Left lung (tissue), 10 donors: ENCODE measurements around the gene SH3BP5. TPM values are rescaled to one million over a fixed set of nuclear protein-coding genes. Genes with fewer than 3 reads are reported as not detected.

Experiments
- ATAC-seq: fragments of 200-7000 bp; cut with Tn5 transposase; one replicate; pipeline ENCODE4 v1.9.1; 2020; ENCODE audit warnings: moderate library complexity
- DNase-seq, 4 donors: peaks; one replicate each; pipeline ENCODE4 v3.0.0-alpha.2; 2013 to 2020
- H3K27ac ChIP-seq, 2 donors: fragments of 200-600 bp; sonication (generic) in 1 of 2; one replicate each; pipeline versions ENCODE4 v1.5.0 to v1.8.0; 2020 to 2021
- H3K27me3 ChIP-seq, 2 donors: fragments of 200-600 bp; sonication (generic) in 1 of 2; one replicate each; pipeline versions ENCODE4 v1.5.0 to v1.8.0; 2020 to 2021
- H3K36me3 ChIP-seq, 2 donors: fragments of 200-600 bp; sonication (generic) in 1 of 2; one replicate each; pipeline versions ENCODE4 v1.5.0 to v1.8.0; 2020 to 2021
- H3K4me1 ChIP-seq, 2 donors: fragments of 200-600 bp; one replicate each; pipeline ENCODE4 v1.8.0; 2021
- H3K4me3 ChIP-seq, 2 donors: fragments of 200-600 bp; sonication (generic) in 1 of 2; one replicate each; pipeline versions ENCODE4 v1.5.0 to v1.8.0; 2020 to 2021; ENCODE audit warnings: mild to moderate bottlenecking in 1 of 2
- H3K9me3 ChIP-seq, 2 donors: fragments of 200-600 bp; sonication (generic) in 1 of 2; one replicate each; pipeline versions ENCODE4 v1.5.0 to v1.8.0; 2020 to 2021
- intact Hi-C, 2 donors: fragments of 100-400 bp; cut with DNase I; formaldehyde crosslinking; loops; one replicate each; pipeline versions ENCODE4 v1.11.2 to v1.14.2; 2022
- polyA plus RNA-seq, 6 donors: library from polyadenylated mRNA; unstranded; fragments of 120-200 nt; gene quantifications; one replicate each; pipeline ENCODE4 v1.2.1, GENCODE V29; 2013; ENCODE audit not compliant: insufficient read length in 6 of 6
- total RNA-seq, 2 donors: library from RNA; stranded (reverse); fragmentation: NEBNext Ultra II Directional; extraction: Animal tissue kit (Norgen Biotek cat#: 25700); gene quantifications; one replicate each; pipeline ENCODE4 v1.2.1, GENCODE V29; 2021
- TF ChIP-seq, protein P1 (sequence below), 2 donors: fragments of 200-600 bp; sonication (generic) in 1 of 2; IDR thresholded peaks; one replicate each; pipeline versions ENCODE4 v1.5.0 to v1.8.0; 2021; ENCODE audit warnings: antibody characterized with exemption in 2 of 2
- donor health status: DM: no; HTN: yes; CAD: no.
- donor health status: DM: no; HTN: no; CAD: no.

Gene SH3BP5
- total and polyA plus RNA-seq, 8 donors: 53.3 to 65.5 (median 60.9) TPM

DNA sequence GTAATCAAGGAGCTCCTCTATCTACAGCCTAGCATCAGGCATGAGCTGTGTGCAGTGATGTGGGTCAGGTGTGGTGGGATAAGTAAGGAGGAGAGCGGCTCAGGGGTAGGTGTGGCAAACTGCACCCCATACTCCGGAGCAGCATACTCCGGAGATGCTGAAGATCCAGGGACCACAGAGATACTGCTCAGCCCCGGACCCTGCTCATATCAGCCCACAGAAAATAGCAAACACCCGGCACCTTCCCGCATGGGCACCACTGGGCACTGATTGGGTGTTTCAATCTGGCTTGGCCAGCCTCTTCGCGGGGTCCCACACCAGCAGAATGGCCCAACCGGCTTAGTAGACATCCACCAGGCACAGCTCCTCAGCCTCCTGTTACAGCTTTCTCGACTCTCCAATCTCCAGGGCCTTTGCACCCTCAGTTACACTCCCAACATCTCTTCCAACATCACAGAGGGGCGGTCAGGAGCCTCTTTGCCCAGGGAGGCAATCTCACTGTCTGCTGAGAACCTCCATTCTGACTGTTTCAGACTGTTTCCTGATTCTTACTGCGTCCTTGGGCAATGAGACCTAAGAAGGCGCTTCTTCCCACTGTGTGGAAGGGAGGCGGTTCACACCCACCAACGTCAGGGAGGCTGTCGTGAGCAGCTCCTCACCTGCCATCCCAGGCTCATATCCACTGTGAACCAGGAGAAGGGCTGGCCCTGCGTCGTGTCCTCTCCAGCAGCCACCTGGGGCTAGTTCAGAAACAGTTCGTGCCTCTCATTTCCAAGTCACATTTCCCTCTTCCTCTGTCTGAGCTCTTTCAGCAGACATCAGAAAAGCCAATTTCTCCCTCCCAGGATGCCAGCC, 66.5 kb downstream of the SH3BP5 start:
- Histone ChIP-seq H3K4me1 (peaks cover 12 to 48% of the 10 kb centered on the region in 2 donors), H3K27ac (peak overlapping the region in 1 of 2 donors; percentile 25), H3K27me3 (no peaks in the 10 kb centered on the region), H3K9me3 (no peaks in the 10 kb centered on the region), H3K36me3 (peaks cover 0 to 33% of the 10 kb centered on the region in 2 donors), H3K4me3 (no peak overlapping the region)
- TF ChIP-seq, protein P1, sequence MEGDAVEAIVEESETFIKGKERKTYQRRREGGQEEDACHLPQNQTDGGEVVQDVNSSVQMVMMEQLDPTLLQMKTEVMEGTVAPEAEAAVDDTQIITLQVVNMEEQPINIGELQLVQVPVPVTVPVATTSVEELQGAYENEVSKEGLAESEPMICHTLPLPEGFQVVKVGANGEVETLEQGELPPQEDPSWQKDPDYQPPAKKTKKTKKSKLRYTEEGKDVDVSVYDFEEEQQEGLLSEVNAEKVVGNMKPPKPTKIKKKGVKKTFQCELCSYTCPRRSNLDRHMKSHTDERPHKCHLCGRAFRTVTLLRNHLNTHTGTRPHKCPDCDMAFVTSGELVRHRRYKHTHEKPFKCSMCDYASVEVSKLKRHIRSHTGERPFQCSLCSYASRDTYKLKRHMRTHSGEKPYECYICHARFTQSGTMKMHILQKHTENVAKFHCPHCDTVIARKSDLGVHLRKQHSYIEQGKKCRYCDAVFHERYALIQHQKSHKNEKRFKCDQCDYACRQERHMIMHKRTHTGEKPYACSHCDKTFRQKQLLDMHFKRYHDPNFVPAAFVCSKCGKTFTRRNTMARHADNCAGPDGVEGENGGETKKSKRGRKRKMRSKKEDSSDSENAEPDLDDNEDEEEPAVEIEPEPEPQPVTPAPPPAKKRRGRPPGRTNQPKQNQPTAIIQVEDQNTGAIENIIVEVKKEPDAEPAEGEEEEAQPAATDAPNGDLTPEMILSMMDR (IDR thresholded peaks at IDR 0.05): no peak
- DNase-seq: peak in 1 of 4 donors; percentile 26
- ATAC-seq: no peak
- intact Hi-C loops: loop anchor here (5.0 to 10.0 kb wide), 3 partner anchors 66 to 119 kb away; partner anchors contain the start of gene SH3BP5 (in 1 of the 2)

DNA sequence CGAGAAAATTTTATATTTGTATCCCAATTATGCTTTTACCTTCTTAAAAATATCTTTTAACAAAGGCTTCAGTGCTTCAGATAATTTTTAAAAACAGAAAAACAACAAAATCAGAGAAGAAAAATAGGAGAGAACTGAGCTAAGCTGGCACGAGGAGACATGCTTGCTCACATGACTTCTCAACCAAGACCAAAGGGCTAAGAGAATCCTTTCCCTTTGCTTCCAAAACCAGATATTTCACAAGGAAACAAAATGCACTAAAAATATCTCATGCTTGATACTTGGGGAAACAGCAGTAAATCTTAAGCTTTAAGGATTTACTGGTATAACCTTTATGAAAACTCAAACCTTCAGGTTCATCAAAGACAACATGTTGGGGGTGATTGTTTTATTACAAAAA, 67.9 kb downstream of the SH3BP5 start:
- Histone ChIP-seq H3K9me3 (no peaks in the 10 kb centered on the region), H3K4me3 (no peak overlapping the region), H3K27me3 (no peaks in the 10 kb centered on the region), H3K27ac (no peak overlapping the region), H3K4me1 (peaks cover 11 to 34% of the 10 kb centered on the region in 2 donors), H3K36me3 (peaks cover 0 to 46% of the 10 kb centered on the region in 2 donors)
- no peak for ATAC-seq
- DNase-seq: no peak
- TF ChIP-seq, protein P1 (IDR thresholded peaks at IDR 0.05): no peak
- intact Hi-C loops: loop anchor here in 1 of 2 donors (10.0 kb wide), 1 partner anchor 120 kb away; no protein-coding TSS in a partner anchor

DNA sequence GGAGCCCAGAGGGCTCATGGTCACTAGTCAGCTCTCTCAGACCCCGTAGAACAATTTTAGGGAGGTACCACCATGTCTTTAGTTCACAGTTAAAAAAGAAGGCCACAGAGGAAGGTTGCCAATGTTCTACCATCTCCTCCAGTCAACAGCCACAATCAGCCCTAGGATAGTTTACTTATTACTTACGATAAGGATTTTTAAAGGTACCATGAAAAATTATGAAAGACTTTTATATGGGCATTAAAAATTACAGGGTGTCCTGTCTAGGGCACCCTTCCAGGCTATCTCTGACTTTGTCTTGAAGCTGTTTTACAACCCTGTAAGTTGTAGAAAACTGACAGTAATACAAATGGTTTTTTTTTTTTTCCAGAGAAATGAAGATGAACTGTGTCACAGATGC, 68.5 kb downstream of the SH3BP5 start:
- ATAC-seq (no peak), DNase-seq (no peak)
- Histone ChIP-seq H3K27me3 (no peaks in the 10 kb centered on the region), H3K36me3 (peaks cover 0 to 46% of the 10 kb centered on the region in 2 donors), H3K27ac (no peak overlapping the region), H3K4me1 (peaks cover 8 to 29% of the 10 kb centered on the region in 2 donors), H3K4me3 (no peak overlapping the region), H3K9me3 (no peaks in the 10 kb centered on the region)
- intact Hi-C loops: loop anchor here in 1 of 2 donors (10.0 kb wide), 1 partner anchor 121 kb away; no protein-coding TSS in a partner anchor
- TF ChIP-seq, protein P1 (IDR thresholded peaks at IDR 0.05): no peak

DNA sequence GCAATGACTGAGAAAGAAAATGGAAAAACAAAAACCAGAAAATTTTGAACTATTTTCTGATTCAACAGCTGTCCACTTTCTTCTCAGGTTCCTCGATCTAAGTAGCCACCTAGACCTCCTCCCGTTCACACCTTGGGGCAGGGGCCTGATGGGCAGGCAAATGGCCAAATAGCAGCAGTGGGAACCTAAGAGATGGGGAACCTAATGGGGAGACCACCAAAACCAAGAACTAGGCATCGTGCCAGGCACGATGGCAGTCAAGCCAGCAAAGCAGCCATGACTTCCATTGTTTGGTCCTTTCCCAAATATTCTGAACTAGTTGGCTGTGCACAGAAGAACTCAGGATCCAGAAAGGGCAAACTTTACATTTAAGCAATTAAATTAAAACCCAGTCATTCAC, 69.3 kb downstream of the SH3BP5 start:
- TF ChIP-seq, protein P1 (IDR thresholded peaks at IDR 0.05): no peak
- no peak overlapping the region for H3K4me3 ChIP-seq
- H3K27ac ChIP-seq: no peak overlapping the region
- ATAC-seq: no peak
- peaks cover 2 to 21% of the 10 kb centered on the region in 2 donors for H3K4me1 ChIP-seq
- intact Hi-C loops: loop anchor here in 1 of 2 donors (10.0 kb wide), 1 partner anchor 122 kb away; no protein-coding TSS in a partner anchor
- H3K27me3 ChIP-seq: no peaks in the 10 kb centered on the region
- peaks cover 0 to 53% of the 10 kb centered on the region in 2 donors for H3K36me3 ChIP-seq
- DNase-seq: peak in 1 of 4 donors; percentile 16
- H3K9me3 ChIP-seq: no peaks in the 10 kb centered on the region

DNA sequence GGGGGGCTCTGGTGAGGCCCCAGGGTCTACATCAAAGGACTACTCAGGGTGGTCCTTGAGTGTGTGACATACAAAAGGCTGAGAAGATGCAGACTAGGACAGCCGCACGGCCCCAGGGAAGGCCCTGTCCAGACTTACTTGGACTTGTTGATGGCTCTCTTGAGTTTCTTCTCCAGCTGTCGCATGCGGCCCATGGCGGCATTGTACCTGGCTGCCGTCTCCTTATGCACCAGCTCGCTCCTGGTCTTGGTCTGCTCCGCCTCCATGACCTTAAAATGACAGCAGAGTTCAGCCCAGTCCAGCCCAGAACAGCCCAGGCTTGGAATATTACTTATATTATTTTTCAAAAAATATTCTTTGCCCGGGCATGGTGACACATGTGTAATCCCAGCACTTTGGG, 70.4 kb downstream of the SH3BP5 start:
- TF ChIP-seq, protein P1 (IDR thresholded peaks at IDR 0.05): no peak
- Histone ChIP-seq H3K4me1 (peaks cover 0 to 10% of the 10 kb centered on the region in 2 donors), H3K4me3 (no peak overlapping the region), H3K9me3 (no peaks in the 10 kb centered on the region), H3K36me3 (peaks cover 0 to 64% of the 10 kb centered on the region in 2 donors), H3K27me3 (no peaks in the 10 kb centered on the region), H3K27ac (no peak overlapping the region)
- intact Hi-C loops: loop anchor here in 1 of 2 donors (10.0 kb wide), 1 partner anchor 123 kb away; no protein-coding TSS in a partner anchor
- DNase-seq (peak in 1 of 4 donors; percentile 37), ATAC-seq (no peak)
